Measurements from ENCODE around the gene SPOCK1.
"Not testable (repeated sequence)": the region's sequence is repeated elsewhere in the genome, so short reads cannot be mapped to it uniquely, and the experiment has no call there.

The SPOCK1 gene

DNA sequence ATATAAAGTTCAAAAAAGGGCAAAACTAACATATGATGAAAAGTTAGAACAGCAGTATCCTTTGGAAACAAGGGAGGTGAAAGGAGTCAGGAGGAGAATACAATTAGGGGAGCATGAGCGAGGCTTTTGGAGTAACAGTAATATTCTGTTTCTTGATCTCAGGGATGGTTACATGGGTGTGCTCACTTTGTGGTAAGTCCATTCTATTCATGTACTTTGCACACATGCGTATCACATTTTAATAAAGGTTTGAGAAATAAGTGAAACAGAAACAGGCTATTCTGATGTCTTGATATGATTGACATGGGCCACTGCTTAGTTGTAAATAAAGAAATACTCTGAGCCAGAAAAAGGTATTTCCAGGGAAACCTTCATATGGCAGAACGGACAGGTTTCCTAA is 208.8 kb downstream of the SPOCK1 start:
- DNase-seq = no peak

DNA sequence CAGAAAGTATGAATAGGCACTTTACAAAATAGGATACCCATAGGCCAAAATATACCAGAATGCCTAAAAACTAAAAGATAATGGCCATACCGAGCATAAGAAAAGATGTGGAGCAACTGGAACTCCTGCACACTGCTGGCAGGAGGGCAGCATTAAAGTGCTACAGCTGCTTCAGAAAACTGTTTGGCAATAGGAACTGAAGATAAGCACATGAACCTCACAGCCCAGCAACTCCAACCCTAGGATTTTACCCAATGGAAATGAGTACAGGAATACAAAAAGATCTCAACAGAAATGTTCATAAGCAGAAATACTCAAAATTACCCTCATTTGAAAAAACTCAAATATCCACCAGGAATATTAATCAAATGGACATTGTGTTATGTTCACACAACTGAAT is 209.3 kb downstream of the SPOCK1 start:
- DNase-seq = no peak

DNA sequence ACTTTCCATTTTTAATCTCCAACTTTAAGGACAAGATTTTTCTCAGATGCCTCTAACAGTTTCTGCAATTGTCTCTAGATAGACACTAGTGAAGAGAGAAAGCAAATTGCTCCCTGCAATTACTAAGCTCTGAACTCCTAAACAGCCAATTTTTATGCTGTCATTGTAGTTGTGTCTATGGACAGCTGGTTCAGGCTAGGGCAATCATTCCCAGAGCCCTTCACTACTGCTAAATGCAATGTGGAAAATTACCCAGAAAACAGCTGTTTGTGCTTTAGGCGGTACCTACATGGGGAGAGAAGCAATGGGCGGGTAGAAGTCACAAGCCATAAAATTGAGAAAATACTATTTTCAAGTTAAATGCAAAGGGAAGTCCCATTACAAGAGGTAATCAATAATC is 211.6 kb downstream of the SPOCK1 start:
- no peak for DNase-seq

DNA sequence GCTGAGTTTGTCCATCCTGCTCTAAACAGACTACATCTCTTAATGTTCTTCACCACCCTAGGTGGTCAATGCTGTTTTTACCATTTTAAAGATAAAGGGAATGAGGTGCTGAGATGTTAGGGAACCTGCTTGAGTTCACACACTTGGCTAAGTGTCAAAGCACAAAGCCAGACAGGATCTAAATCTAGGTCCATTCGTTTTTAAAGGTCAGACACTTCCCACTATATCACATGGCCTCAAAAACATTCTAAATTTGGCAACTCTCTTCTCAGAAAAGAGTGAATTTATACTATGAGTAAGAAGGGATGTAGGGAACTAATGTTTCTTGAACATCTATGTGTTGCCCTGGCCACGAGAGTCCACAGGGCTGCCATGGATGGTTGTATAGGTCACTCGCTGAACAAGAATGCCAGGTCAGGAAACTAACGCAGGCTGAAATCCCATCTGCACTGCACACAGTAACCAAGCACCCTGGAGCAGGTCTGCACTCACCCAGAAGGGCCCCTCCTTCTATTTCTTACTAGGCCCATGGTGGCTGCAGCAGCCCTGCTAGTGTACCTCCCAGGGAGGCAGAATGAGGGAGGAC is 213.0 kb downstream of the SPOCK1 start:
- DNase-seq = no peak

DNA sequence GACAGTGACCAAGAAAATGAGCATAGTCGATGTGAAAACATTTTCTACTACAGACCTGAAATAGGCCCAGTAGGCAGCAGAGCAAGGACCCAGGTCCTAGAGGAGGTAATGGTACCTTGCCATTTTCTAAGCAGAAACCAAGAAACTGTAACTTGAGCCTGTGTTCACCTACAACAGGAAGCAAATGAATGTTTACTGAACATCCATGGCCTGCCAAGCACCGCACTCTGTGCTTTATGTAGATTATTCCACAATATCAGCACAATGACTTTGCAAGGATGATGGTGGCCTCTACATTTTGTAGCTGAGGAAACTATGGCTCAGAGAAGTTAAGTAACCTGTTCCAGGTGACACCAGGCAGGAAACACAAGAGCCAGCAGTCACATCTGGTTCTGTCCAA is 215.3 kb downstream of the SPOCK1 start:
- no peak for DNase-seq

DNA sequence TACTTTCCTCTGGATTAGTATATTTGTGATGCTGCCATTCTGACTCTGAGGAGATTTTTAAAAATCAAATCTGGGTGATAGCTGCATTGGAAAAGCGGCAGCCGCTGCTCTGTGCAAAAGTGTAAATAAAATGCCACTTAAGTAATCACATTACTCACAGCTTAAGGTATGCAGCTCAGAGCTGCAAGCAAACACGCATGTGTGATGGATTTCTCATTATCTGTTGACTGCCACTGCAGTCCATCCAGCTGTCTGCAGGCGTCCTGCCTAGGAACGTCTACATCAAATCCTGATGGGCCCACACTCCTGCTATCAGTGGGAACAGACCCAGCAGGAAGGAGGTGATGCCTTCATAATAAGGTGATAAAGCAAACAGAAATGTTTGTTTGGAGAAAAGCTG is 216.9 kb downstream of the SPOCK1 start:
- DNase-seq = peak; percentile 42

DNA sequence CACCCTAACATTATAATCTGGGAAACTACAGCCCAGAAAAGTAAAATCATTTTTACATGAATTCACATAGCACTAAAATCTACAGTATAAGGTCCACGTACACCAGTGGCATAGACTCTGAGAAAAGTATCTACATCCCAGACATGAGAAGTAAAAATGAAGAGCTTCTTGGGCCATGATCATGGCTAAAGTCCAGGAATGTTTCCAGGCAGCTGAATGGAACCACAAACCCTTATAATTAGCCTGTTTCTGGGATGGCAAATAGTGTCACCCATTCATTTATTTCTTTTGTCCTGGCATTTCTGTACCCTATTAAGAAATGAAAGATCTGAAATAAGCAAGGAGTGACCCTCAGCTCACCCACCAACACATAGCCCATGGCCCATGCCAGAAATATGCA is 217.9 kb downstream of the SPOCK1 start:
- peak; percentile 18 for DNase-seq

DNA sequence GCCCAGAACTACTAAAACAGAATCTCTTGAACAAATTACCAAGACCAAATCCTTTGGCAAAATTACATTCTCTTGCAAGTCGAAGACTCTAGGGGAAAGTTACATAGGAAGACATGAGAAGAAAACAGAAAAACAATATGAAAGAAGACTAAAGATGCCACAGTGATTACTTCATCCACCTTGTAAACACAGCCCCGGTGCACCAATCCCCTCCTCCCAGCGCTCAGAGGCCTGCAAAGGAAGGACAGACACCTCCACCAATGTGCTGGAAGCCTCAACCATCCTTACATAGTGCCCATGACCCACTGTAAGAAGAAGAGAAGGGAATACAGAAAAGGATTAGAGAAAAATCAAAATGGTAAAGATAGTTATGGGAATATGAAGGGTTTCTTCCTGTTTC is 218.5 kb downstream of the SPOCK1 start:
- no peak for DNase-seq

DNA sequence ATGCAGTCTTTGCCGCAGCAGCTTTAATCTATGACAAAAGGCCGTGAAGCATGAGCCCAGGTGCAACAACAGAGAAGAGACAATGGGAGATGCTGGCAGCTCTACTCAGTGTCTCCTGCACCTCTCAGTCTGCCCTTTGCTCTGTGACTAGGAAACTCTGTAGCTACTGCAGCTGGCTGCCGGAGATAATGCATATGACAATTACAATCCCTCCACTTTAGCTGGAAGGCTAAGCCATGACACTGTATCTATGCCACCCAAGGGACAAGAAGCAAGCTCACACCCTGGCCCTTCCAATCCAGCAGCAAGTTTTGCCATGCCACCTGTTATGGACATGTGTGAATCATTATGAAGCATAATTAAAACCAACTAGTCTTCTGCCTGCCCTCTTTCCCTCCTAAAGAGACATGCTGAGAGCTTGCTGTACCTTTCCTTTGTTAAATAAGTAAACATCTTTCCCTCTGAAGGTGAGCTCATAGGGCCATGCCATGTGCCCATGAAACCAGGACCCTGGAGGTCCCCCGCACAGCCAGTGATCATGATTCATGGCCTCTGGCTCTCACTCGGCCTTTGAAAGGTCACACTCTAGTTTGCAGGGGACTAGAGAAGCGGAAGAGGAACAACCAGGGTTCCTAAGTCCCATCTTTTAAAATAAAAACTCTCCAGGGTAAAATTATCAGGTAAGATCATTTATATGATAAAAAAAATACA is 219.4 kb downstream of the SPOCK1 start:
- DNase-seq = no peak

DNA sequence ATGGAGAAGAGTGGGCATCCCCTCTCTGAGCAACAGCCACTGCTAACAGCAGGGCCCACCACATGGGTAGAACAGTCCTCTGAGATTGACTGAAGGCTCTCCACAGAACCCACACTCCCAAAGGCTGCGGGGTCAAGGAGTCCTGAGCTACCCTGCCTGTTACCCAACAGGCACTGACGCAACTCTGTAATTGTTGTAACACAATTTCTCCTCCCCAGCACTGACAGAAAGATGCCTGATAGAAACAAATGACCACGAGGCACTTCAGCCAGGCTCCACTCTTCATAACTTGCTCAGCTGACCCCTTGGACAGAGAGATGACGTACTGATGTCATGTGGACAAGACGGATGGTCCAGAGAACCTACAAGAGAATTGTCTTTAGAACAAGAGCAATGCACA is 220.7 kb downstream of the SPOCK1 start:
- DNase-seq = no peak

DNA sequence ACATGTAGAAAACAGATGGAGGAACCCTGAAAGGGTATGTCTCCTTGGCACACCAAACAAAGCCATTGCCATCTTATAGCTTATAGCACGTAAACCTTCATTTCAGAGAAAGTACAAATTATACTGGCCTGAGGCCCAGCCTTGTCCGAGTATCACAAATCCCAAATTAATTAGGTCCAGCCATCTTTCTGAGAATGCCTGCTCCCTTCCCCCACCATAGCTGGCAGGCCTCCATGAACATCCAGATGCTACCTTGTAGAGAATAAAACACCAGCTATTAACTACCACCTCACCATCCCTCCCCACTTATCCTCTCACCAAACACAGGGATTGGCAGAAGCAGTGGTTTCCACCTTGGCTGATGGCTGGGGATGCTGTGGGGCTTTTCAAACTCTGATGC is 224.0 kb downstream of the SPOCK1 start:
- DNase-seq = no peak

DNA sequence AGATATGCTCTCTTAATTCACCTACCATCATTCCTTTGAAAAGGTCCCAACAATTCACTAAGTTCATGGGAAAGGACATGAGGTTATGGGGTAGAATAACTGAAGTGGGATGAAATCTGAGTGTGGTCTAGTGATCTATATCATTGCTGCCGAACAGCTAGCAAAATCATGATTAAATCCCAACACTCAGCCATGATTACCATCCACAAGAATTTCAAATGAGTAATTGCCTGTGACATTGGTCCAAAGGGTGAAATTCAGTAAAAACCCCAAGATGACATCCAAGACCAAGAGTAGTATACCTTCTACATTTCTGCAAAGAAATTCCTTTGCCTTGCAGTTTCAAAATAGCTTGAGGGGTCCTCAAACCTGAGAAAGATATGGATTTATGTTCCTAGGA is 225.6 kb downstream of the SPOCK1 start:
- peak; percentile 41 for DNase-seq

DNA sequence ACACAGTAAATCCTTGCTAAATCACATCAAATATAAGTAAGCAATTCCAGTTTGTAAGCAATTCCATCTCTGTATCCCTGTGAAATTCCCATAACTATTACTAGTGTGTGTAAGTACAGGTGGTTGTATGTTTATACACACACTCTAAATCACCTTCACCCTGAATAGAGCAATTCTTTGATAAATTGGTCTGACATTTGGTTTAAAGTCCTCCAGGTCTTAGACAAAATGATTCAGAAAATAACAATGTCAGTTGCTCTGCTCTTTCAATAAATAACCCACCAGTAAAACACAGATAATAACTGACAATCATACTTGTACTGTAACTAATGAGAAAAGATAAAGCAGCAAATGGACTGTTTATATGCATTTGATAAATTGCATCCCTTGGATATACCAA is 226.3 kb downstream of the SPOCK1 start:
- DNase-seq = no peak

DNA sequence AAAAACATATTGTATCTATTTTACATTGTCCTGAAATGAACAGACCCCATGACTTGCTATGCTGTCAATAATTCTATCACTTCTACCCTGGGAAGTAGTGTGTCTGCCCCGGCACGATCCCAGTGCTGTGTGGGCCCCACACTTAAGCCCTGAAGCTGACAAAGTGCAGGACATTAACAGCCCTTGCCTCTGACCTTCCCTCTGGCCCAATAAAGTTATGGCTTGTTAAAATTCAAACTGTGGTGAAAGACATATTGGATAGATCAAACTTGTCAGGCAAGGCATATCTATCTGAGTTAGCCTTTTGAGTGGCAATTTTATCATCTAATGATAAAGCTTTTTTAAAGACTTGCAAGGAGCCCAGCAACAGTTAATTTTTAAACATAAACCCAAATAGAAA is 229.2 kb downstream of the SPOCK1 start:
- DNase-seq = no peak

DNA sequence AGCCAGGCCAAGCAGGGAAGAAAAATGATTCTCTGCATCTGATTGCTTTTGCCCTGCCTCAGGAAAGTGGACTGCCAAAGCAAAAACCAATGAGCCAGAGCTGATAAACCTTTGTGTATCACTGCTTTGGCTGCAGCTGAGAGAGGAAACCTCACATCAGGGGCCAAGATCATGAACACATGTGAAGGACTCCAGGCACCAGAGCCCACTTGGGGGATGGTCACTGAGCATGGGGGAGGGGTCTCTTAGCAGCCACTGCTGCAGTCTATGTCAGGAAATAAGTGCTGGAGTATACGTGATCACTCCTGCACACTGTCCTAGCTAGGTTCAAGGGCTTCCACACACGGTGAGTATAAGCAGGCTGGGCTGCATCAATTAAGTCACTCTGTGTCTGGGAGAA is 229.9 kb downstream of the SPOCK1 start:
- no peak for DNase-seq

DNA sequence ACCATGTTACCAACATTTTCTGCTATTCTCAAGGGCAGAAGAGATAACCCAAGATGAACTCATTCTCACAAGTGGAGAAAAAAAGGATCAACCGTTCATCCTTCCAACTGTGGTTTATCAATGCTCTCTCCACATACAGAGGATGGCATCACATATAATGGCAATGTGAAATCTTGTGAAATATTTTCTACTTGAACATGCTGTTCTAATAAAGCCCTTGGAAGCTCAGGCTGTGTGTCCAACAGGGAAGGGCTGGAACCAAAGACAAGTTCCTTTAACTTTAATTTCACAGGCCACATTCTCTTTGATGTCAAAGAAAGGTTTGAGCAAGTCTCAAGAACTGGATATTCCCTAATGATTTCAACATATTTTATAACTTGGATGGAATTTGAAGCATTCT is 230.5 kb downstream of the SPOCK1 start:
- no peak for DNase-seq

DNA sequence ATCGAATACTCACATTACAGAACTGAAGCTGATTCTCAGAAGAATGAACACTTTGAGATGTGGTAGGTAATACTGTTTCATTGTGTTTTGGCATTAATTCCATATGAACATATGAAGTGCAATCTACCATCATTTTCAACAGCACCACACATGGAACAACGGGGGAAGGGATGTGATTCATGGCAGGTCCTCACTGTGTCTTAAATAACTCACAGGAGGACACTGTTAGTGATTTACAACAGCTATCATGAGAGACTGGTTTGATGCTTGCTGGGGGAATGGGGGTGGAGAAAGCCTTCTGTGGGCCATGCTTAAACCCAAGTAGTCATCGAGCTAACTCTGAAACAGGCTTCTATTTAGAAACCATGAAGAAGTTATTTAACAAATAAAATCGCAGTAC is 232.9 kb downstream of the SPOCK1 start:
- peak; percentile 69 for DNase-seq

DNA sequence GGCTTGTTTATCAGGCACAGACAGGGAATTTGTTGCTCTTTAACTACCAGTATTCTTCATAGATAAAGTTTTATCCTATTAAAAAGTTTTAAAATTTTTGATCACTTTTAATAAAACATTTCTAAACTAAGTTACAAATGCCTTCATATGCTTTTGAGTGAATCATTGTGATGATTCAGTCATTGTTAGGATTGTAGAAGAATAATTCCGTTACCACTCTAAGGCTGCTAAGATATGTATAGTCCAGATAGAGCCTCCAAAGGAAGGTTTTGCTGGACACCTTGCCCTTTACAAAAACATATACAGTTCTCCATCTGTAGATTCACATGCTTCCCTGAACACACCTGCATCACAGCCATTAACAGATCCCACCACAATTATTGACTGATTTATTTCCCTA is 233.7 kb downstream of the SPOCK1 start:
- DNase-seq = peak; percentile 32

DNA sequence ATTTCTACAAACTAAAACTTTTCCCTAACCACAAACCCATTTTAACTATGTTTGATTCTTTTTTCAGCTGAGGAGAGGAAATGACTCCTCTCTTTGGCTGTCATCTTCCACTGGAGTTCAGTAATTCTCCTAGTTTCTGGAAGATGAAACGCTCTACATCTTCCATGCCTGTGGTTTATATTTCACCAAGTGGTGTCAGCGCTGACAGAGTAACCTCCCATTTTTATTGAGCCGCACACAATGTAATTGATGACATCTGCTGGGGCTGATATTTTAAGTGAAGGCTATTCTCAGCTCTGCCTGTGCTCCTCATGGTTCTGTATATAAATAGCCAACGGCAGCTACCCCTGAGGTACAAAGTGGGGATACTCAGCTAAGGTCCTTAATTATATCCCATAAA is 234.6 kb downstream of the SPOCK1 start:
- peak; percentile 98 for DNase-seq

DNA sequence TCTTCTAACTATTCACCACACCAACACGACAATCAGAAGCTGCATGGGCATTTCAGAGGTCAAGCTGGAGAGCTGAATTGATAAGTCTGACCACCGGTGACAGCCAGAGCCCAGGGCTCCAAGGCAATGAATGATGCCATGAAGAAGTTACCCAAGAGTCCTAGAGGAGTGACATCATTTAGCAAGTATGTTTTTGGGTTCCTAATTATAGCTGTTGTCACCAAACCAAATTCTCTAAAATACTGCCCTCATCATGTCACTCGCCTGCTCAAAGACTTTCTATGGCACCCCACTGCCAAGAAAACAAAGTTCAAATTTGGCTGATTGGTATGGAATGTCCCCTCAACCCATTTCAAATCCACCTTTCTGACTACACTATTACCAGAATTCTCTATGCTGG is 235.1 kb downstream of the SPOCK1 start:
- peak; percentile 61 for DNase-seq

DNA sequence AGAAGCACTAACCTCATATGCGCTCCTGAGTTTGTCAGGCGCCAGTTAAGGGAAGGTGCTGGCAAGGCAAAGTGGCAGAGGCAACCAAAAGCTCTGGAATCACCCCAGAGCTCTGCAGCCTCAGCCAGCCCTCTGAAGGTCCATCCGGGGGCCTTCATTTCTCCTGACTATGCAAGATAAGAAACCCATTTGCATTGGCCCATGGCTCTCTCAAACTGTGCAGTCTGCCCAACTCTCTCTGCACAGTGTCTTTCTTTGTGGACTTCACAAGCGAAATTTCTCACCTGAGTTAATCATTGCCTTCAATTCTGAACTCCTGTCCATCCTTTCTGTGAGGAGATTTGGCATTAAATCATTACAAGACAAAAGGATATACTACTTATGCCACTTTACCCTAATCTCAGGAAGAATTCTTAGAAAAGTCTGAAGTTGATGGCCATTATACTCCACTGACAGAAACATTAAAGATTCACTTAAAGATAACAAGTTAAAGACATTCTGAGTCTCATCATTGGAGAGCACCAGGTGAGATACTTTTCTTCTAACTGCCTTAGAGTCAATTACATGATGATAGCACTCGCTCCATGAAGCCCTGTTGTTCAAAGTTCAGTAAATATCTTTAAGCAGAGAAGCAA is 235.6 kb downstream of the SPOCK1 start:
- DNase-seq = no peak

DNA sequence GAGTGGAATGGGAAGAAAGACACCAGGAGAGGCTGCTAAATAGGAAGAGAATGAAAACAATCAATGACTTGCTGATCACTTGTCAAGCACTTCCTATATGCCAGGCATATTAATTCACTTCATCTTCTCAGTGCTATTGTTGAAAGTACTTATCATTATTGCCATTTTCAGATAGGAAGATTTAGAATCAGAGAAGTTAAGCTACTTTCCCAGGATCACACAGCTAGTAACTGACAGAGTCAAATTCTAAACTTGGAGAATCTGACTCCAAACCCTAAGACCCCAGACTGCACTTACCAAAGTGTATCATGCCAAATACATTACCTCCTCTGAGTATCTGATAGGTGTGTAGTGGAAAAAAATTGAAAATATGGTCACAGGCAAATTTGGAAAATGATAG is 236.3 kb downstream of the SPOCK1 start:
- DNase-seq = no peak

DNA sequence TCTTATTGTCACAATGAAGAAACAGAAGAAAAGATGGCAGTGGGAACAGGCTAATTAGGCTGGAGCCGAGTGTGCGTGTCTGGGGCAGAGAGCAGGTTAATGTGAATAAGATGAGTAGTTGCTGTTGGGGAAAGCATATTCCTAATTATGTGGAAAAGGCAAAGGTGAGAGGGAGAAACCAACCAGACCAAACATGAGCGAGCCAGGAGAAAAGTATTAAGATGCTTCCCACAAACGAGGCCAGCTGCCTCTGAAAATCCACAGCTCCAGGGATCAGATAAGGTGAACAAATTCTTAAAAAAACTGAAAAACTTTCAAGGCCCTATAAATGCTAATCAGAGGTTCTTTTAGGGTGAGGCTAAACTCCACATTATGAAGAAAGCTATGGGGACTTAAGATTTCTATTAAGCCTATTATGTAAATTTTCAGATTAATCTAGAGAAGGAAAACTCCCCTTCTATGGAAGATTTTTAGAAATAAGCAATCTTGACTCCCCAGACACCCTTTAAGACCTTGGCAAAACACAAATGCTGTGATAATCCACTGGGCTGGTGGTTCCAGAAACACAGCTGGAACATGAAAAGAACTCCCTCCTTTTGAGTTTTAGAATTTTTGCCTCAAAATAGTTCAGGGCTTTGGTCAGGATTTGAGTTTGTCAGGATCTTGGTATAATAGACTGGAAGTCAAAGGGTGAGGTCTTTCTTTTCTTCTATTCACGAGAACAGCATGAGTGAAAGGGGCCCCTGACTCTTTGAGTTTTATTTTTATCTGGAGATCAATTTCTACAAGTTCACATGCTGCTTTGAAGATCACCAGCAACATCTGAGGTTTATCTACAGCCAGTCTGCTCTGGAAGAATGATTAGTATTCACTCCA is 238.1 kb downstream of the SPOCK1 start:
- DNase-seq = no peak

DNA sequence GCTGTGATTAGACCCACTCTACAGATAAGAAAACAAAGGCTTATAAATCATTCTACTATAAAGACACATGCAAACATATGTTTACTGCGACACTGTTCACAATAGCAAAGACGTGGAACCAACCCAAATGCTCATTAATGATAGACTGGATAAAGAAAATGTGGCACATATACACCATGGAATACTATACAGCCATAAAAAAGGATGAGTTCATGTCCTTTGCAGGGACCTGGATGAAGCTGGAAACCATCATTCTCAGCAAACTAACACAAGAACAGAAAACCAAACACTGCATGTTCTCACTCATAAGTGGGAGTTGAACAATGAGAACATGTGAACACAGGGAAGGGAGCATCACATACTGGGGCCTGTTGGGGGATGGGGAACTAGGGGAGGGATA is 240.0 kb downstream of the SPOCK1 start:
- DNase-seq = not testable (repeated sequence)
